Tibial nerve (tissue), 4 donors: ENCODE results near the gene SENP3. TPM values are rescaled to one million over a fixed set of nuclear protein-coding genes. Genes with fewer than 3 reads are reported as not detected.

Source experiments
- DNase-seq, 2 donors: peaks; one replicate each; pipeline ENCODE4 v3.0.0-alpha.2; 2019; ENCODE audit warnings: low spot score in 2 of 2
- H3K27ac ChIP-seq, 4 donors: fragments of 200-600 bp; sonication (generic) in 3 of 4; one replicate each; pipeline ENCODE4 v1.5.1; 2017 to 2019; ENCODE audit warnings: mild to moderate bottlenecking in 1 of 4
- H3K27me3 ChIP-seq, 2 donors: fragments of 200-600 bp; sonication (generic) in 1 of 2; one replicate each; pipeline versions ENCODE4 v1.5.1 to v1.6.0; 2017 to 2019
- H3K36me3 ChIP-seq, 3 donors: fragments of 200-600 bp; sonication (generic); one replicate each; pipeline ENCODE4 v1.5.1; 2018 to 2019
- H3K4me1 ChIP-seq, 4 donors: fragments of 200-600 bp; sonication (generic) in 3 of 4; one replicate each; pipeline ENCODE4 v1.5.1; 2017 to 2019
- H3K4me3 ChIP-seq, 4 donors: fragments of 200-600 bp; sonication (generic) in 3 of 4; one replicate each; pipeline ENCODE4 v1.5.1; 2017 to 2019; ENCODE audit warnings: mild to moderate bottlenecking in 1 of 4, moderate library complexity in 1 of 4
- H3K9me3 ChIP-seq, 4 donors: fragments of 200-600 bp; sonication (generic) in 3 of 4; one replicate each; pipeline ENCODE4 v1.5.1; 2017 to 2019
- EP300 ChIP-seq, 2 donors: sonication (generic); formaldehyde crosslinking; IDR thresholded peaks; one replicate each; pipeline ENCODE4 v1.6.1; 2017; ENCODE audit warnings: antibody characterized with exemption in 2 of 2, mild to moderate bottlenecking in 1 of 2
- POLR2A ChIP-seq, 2 donors: fragments of 450-650 bp; IDR thresholded peaks; one replicate each; pipeline ENCODE4 v1.6.1; 2017; ENCODE audit warnings: antibody characterized with exemption in 2 of 2, mild to moderate bottlenecking in 2 of 2, moderate library complexity in 2 of 2
- WGBS, 2 donors: methylation state at CpG; one replicate each; pipeline ENCODE4 v1.1.5; 2018; 5-methylcytosine and 5-hydroxymethylcytosine counted together
- total RNA-seq, 4 donors: library from RNA; depleted of rRNA; stranded (reverse); fragments of >200 nt; gene quantifications; one replicate each; pipeline ENCODE4 v1.1.0, GENCODE V29; 2016
- TF ChIP-seq, protein P1 (sequence below), 5 experiments: fragments of 200-600 bp in 3 of 5; fragments of 450-650 bp in 2 of 5; sonication (generic) in 3 of 5; IDR thresholded peaks; one replicate each; pipeline ENCODE4 v1.5.1; 2016 to 2019; ENCODE audit warnings: antibody characterized with exemption in 5 of 5, mild to moderate bottlenecking in 3 of 5, moderate library complexity in 2 of 5

Gene SENP3
- total RNA-seq, 4 donors from 2014 or later, result 54.3 to 75.4 (median 59.0) TPM

DNA sequence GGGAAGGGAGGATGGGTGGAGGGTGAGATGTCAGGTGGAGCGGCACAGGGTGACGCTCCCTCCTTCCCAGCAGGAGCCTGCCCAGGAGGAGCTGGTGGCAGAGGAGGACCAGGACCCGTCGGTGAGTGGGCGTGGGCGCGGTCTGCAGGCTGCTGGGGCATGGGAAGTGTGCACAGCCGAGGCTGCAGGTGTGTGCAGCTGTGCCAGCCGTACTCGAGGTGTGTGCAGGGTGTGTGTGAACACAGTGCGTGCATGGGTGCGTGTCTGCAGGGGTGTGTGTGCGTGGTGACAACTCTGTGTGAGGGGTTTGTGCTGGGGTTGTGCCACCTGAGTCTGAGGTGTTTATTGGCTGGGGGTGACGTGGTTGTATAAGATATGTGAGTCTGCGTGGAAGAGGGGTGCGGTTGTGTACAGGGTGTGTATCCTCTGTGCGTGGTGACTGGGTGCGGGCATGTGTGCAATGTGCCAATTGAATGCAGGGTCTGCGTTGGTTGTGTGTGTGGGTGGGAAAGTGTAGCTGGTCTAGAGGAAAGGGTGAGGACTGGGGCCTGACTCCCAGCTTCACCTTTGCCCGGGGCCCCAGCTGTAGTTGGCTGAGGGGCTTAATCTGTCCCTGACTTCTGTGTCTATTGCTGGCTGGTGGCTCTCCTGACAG, 12.2 kb upstream of the SENP3 start:
- Histone ChIP-seq H3K27me3 (no peaks in the 10 kb centered on the region), H3K27ac (peak overlapping the region; percentile 74 to 94 (median 91)), H3K36me3 (peaks cover 0 to 24% (median 0%) of the 10 kb centered on the region in 3 donors), H3K4me3 (peak overlapping the region; percentile 61 to 74 (median 71)), H3K9me3 (no peaks in the 10 kb centered on the region), H3K4me1 (peaks cover 0 to 41% (median 9%) of the 10 kb centered on the region in 4 donors)
- TF ChIP-seq EP300 (IDR thresholded peaks at IDR 0.05) (no peak), POLR2A (IDR thresholded peaks at IDR 0.05) (no peak)
- TF ChIP-seq, protein P1, sequence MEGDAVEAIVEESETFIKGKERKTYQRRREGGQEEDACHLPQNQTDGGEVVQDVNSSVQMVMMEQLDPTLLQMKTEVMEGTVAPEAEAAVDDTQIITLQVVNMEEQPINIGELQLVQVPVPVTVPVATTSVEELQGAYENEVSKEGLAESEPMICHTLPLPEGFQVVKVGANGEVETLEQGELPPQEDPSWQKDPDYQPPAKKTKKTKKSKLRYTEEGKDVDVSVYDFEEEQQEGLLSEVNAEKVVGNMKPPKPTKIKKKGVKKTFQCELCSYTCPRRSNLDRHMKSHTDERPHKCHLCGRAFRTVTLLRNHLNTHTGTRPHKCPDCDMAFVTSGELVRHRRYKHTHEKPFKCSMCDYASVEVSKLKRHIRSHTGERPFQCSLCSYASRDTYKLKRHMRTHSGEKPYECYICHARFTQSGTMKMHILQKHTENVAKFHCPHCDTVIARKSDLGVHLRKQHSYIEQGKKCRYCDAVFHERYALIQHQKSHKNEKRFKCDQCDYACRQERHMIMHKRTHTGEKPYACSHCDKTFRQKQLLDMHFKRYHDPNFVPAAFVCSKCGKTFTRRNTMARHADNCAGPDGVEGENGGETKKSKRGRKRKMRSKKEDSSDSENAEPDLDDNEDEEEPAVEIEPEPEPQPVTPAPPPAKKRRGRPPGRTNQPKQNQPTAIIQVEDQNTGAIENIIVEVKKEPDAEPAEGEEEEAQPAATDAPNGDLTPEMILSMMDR (IDR thresholded peaks at IDR 0.05), result peak in 1 of 5 experiments; percentile 2
- DNase-seq, result peak in 1 of 2 donors; percentile 21
- WGBS, 2 donors, result 11 to 13% methylated on average over 20 of the region's 20 CpGs

DNA sequence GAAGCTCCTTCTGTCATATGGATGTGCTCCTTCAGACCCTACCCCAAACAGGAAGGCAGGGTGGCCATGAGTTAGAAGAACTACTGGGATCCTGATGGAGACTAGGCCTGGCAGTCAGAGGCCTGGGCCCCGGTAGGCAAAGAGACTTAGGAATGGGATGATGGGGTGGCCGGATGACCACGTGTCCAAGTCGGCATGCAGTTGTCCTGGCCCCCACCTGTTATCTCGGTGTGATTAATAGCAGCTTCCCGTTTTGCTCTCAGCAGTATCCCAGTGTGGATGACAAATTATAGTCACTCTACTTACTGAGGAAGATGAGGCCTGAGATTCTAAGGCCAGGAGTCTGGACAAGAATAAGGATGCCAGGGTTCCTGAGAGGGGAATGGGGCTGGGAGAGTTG, 11.4 kb upstream of the SENP3 start:
- 65 to 76% methylated on average over 6 of the region's 6 CpGs for WGBS, 2 donors
- peaks cover 0 to 34% (median 9%) of the 10 kb centered on the region in 4 donors for H3K4me1 ChIP-seq

DNA sequence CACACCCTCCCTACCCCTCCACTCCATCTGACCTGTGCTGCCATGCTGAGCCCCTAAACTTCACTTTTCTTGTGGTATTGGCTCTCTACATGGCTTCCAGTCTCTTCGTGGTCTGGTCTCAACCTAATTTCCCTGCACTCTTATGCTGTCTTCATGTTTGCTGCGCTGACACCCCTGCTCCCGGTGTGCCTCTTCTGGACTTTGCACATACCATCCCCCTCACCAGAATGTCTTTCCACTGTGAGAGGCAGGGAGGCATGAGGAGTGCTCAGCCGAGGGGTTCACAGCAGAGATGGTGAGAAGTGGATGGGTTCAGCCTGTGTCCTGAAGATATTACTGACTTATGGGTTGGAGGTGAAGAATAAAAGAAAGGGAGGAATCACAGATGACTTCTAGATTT, 10.3 kb upstream of the SENP3 start:
- WGBS, 2 donors, result 83 to 86% methylated on average over 4 of the region's 4 CpGs
- no peak for TF ChIP-seq POLR2A (IDR thresholded peaks at IDR 0.05)
- TF ChIP-seq EP300 (IDR thresholded peaks at IDR 0.05), result no peak
- TF ChIP-seq, protein P1 (IDR thresholded peaks at IDR 0.05), result no peak
- DNase-seq, result no peak
- H3K27ac ChIP-seq, result peak overlapping the region in 2 of 4 donors; percentile 4 to 94
- peaks cover 0 to 36% (median 9%) of the 10 kb centered on the region in 4 donors for H3K4me1 ChIP-seq
- H3K36me3 ChIP-seq, result peaks cover 0 to 24% (median 0%) of the 10 kb centered on the region in 3 donors
- no peaks in the 10 kb centered on the region for H3K9me3 ChIP-seq
- H3K27me3 ChIP-seq, result no peaks in the 10 kb centered on the region
- no peak overlapping the region for H3K4me3 ChIP-seq

More for the DNA sequence above, 11.4 kb upstream of the SENP3 start:
- peak overlapping the region in 1 of 4 donors; percentile 70 for H3K4me3 ChIP-seq
- DNase-seq, result no peak
- H3K27ac ChIP-seq, result peak overlapping the region; percentile 74 to 94 (median 91)
- no peaks in the 10 kb centered on the region for H3K9me3 ChIP-seq
- H3K27me3 ChIP-seq, result no peaks in the 10 kb centered on the region
- peaks cover 0 to 24% (median 0%) of the 10 kb centered on the region in 3 donors for H3K36me3 ChIP-seq
- TF ChIP-seq, protein P1 (IDR thresholded peaks at IDR 0.05), result no peak
- no peak for TF ChIP-seq EP300 (IDR thresholded peaks at IDR 0.05)
- TF ChIP-seq POLR2A (IDR thresholded peaks at IDR 0.05), result no peak

DNA sequence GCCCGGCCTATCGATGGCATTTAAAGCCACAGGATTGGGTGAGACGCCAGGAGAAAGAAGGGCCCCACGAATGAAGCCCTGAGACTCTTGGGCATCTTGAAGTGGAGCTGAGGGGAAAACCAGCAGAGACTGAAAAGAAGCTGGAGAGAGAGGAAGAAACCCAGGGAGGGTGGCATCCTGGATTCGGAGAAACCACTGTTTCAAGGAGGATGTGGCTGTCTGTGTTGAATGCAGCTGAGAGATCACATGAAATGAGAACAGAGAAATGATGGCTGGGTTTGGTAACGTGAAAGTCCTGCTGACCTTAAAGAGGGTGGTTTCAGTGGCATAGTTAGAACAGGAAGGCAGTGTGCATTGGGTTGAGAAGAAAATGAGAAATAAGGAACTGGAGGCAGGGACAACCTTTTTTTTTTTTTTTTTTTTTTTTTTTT, 9.1 kb upstream of the SENP3 start:
- TF ChIP-seq, protein P1 (IDR thresholded peaks at IDR 0.05), result no peak
- peak in 1 of 2 donors; percentile 47 for TF ChIP-seq EP300 (IDR thresholded peaks at IDR 0.05)
- H3K4me1 ChIP-seq, result peaks cover 0 to 45% (median 19%) of the 10 kb centered on the region in 4 donors
- no peaks in the 10 kb centered on the region for H3K27me3 ChIP-seq
- peak in 1 of 2 donors; percentile 42 for DNase-seq
- H3K4me3 ChIP-seq, result no peak overlapping the region
- H3K9me3 ChIP-seq, result no peaks in the 10 kb centered on the region
- H3K36me3 ChIP-seq, result peaks cover 0 to 24% (median 0%) of the 10 kb centered on the region in 3 donors
- WGBS, 2 donors, result 67 to 74% methylated on average over 6 of the region's 6 CpGs
- peak overlapping the region in 2 of 4 donors; percentile 40 to 65 for H3K27ac ChIP-seq

DNA sequence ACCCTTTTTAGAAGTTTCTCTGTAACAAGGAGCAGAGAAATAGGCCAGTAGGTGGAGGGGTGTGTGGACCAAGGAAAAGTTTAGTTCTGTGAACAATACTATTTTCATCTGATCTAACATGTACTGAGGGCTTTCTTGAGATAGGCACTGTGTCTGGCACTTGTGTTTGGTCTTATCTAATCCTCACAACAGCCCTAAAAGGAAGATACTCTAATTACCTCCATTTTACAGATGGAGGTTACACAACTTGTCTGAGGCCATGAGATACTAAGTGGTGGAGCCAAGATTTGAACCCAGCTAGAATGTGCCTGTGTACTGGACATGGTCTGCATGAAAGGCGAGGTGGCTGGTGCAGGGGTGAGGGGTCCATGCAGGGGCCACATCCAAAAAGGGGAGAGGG, 8.4 kb upstream of the SENP3 start:
- Histone ChIP-seq H3K27me3 (no peaks in the 10 kb centered on the region), H3K27ac (peak overlapping the region in 3 of 4 donors; percentile 42 to 58 (median 43)), H3K9me3 (no peaks in the 10 kb centered on the region), H3K4me3 (no peak overlapping the region), H3K36me3 (peaks cover 0 to 24% (median 0%) of the 10 kb centered on the region in 3 donors), H3K4me1 (peaks cover 0 to 46% (median 25%) of the 10 kb centered on the region in 4 donors)
- TF ChIP-seq, protein P1 (IDR thresholded peaks at IDR 0.05), result no peak
- TF ChIP-seq EP300 (IDR thresholded peaks at IDR 0.05), result no peak
- TF ChIP-seq POLR2A (IDR thresholded peaks at IDR 0.05), result no peak
- no peak for DNase-seq
- 91 to 100% methylated on average over 1 of the region's 1 CpG for WGBS, 2 donors
